Stimulated activated naive CD4-positive, alpha-beta T cell treated with Interleukin-2 at 50 U/mL for 16 hours (primary cell): Measurements from ENCODE around the gene SNRPD3.
"Not testable (repeated sequence)": the region's sequence is repeated elsewhere in the genome, so short reads cannot be mapped to it uniquely, and the experiment has no call there.

Experiments
- DNase-seq: peaks from one replicate; lab custom pipeline; 2025; lab: John Stamatoyannopoulos, UW

The SNRPD3 gene

DNA sequence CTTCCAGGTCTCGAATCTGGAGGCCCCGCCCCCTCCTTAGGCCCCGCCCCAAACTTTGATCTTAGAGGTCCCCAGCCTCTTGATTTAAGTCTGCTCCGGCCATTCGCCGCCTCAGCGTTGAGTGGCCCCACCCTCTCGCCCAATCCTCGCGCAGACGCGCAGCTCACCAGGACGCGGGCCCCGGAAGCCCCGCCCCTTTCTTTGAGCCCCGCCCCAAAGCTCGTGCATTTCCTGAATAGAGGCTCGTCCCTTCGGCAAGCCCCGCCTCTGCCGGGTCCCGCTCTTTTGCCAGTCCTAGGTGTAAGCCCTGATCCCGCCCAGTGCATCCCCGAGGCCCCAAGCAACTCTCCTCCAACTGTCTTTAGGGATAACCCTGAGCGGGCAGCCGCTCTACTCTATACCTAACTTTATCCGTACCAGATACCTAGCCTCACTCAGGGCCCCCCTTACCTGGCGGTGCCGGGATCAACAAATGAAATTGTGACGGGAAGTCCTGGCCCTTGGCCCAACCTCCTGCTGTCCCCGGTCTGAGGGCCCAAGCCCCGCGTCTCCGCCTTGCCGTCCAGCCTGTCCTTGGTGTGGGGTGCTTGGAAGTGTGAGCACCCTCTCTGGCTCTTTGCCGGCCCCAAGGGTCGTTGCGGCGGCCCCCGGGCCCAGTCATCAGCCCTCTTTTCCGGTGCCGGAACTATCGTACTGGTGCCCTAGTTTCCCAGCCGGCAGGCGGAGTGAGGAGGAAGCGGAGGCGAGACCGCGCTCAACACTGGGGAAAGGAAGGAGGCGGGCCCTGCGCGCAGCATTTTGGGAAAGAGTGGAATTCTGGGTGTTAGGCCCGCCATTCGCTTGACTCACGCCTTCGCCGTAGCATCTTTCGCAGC, at the start of gene SNRPD3:
SNRPD3 (plus strand) TSS at position 835 of the 875 bp plus-strand sequence. CDS start 1,676 bp downstream, outside the sequence.
- DNase-seq: peak; percentile 99

DNA sequence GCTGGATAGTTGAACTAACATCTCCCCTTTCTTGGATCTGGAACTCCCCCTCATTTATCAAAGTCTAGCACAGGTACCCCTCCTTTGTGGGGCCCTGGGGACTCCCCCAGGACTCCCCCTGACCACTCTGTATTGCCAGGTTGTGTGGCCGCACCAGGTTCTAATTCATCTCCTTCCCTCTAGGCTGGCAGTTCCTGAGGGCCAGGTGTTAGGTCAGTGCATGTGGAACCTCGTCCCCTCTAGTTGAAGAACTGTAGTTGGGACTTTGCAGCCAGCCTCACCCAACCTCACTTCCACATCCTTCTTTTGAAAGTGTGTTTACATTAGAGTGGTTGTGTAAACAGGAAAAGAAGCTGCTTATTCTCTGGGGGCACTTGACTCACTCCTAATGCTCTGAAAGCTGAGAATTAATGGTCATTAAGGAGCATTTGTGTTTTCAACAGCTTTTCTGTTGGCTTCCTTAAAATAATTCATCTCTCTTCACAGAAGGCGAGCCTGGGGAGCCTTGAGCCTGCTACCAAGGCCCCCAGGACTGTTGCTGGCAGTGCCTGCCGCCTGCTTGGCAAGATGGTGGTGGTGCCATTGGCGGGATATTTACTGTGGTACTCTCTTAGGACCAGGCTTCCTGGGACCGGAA, 48.9 kb upstream of the SNRPD3 start:
- DNase-seq: no peak

DNA sequence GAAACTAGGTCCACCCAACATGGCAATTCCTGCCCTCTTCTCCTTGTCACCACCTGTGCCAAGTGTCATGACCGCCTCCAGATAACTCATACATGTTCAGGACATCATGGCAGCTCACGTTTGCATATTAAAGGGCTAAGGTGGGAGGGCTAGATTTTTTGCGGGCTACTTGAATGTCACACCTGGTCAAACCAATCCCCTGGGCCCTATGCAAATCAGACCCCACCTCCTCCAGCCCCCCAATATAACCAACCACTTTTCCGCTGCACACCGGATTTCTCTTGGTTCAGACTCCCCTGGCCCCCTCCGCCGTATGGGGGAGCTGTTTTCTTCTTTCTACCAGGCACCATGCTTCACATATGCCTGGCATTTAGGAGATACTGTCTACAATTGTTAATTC, 48.1 kb upstream of the SNRPD3 start:
- DNase-seq: no peak

DNA sequence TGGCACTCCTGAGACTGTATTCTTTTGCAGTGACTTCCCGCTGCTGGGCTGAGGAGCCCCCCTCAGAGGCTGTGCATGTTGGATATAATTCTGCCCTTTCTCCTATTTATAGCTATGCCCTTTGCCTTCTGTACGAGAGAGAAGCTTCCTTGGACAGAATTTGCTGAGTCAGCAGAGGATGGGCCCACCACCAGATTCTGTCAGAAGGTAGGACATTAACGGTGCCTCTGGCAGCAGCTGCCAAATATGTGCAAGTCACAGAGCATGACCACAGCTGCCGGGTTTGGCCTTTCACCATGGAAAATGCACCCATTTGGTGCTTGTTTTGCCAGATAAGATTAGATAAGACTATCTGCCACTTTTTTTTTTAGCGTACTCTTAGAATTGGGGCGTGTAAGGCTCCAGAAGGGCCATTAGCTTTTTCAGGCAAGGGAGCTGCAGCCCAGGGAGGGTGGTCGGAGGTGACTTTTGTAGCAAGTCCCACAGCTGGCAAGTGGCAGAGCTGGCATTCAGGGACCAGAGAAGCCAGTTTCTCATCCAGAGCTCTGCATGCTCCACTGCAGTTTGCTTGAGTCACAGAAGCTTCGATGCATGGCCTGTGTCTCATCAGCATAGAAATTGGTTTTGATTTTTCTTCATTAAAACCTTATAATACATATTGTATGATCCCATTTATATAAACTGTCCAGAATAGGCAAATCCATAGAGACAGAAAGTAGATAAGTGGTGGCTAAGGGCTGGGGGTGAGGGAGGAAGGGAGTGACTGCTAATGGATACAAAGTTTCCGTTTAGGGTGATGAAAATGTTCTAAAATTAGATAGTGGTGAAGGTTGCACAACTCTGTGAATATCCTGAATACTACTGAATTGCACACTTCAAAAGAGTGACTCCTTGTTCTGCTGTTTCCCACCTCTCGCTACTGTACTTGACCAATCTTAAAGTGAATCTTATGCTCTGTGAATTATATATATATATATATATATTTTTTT, 44.9 kb upstream of the SNRPD3 start:
- DNase-seq: no peak

DNA sequence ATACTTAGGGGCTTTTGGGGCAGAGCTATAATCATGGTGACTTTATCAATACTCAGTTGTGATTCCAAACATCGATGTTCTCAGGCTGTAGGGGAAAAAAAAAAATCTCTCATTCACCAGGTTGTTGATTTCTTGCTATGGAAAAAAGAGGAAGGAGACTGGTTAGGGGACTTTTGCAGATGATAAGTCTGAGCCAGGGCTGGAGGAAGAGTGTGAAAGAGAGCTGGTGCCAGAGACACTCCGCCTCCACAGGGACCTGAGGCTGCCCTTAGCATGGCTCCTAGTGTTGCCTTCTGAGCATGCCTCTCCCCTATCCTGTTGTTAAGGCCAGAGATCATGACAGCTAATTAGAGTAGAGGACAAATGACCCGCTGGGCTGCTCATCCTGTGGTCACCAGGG, 43.8 kb upstream of the SNRPD3 start:
- no peak for DNase-seq

DNA sequence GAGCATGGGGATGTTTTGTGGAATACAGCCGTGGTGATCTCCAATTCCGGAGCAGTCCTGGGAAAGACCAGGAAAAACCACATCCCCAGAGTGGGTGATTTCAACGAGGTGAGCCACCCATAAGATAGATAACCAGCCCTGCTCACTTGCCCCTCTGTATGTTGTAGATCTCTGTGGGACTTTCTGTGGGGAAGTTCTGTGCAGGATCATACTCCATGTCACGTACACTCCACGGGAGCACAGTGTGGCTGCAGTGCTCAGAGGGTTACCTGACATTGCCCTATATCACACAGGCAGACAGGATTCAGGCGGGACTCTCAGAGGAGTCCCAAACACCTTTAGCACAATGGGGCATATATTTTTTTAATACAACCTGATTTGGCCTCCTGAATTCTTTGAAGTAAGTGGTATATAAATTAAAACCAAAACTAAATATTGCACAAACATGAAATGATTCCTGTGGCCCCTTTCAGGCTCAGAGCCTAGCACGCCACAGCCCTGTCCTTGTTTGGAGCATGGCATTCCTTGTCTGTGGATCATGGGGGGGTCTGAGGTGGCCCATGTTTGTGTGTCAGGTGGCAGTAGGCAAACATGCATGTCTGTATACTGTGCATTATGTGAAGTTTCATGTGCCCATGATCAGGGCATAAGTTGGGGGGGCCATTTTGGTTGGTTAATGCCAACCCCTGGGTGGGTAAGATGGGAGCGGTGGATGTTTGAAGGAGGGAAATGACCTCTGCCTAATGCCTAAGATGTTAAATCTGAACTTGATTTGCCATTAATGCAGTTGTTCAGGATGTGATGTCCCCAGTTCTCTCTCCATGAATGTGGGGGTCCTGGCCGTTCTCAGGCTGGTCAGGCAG, 42.2 kb upstream of the SNRPD3 start:
- no peak for DNase-seq

DNA sequence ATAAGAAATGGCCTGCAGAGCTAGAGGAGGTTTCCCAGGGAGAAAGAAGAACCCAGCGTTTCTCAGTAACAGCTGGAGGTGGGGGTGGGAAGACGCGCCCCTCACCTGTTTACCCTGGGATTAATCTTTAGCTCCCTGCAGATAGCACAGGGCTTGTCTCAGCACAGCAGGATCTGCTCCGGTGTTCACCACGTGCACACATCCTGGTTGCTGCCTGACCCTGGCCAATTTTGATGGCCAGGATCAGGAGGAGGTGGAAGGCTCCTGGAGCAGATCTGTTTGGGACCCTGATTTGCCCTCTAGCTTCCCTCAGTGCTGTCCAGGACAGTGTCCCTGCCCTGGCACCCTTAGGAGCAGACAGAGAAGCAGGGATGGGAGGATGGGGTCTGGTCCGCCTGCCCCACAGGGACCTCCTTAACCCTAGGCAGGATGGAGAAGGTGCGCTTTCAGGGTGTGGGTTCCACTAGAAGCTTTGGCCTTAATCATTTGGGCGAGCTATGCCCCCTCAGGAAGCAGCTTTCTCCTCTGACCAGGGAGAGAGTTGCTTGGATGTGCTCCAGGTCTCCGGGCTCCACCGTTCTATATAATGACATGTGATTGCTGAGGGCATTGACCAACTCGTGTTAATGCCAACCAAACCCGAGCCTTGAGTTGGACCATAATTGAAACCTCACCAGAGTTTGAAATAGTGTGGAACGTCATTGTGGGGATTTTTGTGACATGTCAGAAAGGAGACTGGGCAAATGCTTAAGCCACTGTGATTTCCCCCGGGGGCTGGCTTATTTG, 41.4 kb upstream of the SNRPD3 start:
- no peak for DNase-seq

DNA sequence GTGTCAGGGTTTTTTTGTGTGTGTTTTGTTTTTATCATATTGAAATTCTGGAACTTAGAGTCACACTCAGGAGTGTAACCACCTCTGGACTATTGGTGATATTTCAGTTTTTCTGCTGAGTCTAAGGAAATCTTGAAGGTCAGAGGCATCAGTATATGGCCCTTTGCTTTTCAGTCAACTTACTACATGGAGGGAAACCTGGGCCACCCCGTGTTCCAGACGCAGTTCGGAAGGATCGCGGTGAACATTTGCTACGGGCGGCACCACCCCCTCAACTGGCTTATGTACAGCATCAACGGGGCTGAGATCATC, 40.8 kb upstream of the SNRPD3 start:
- DNase-seq: no peak

DNA sequence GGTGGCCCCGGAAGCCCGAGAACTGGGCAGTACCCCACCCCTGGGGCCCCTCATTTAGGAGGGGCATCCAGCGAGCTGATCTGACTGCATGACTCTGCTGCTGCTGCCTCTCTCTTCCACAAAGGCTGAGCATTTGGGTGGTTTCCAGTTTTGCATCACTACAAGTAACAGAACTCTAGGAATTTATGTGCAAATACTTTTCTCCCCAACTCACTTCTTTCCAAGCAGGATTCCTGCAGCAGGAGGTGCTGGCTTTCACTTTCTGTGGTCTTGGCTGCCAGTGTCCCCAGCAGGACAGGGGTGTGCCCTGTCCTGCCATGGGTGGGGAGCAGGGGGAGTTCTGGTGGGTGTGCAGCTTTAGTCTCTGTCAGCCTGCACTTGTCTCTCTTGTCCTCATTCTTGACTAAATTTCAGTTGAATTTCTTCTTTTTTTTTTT, 39.5 kb upstream of the SNRPD3 start:
- DNase-seq: no peak

DNA sequence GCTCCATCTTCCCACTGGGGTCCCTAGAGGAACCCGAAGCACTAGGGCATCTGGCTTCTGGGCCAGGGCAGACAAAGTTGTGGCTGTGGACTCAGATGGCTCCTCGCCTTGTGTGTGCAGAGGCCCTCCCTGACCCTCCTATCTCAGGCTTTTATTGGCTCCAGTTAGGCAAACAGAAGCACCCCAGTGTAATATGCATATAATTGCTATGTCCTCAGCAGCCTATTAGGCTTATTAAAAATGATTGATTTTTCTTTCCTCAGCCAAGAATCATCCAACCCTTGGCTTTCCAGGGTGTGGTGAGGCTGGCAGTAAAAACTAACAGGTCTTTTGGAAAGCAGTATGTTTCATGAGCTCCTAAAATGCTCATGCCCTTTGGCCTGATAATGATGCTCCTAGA, 38.4 kb upstream of the SNRPD3 start:
- DNase-seq: no peak

DNA sequence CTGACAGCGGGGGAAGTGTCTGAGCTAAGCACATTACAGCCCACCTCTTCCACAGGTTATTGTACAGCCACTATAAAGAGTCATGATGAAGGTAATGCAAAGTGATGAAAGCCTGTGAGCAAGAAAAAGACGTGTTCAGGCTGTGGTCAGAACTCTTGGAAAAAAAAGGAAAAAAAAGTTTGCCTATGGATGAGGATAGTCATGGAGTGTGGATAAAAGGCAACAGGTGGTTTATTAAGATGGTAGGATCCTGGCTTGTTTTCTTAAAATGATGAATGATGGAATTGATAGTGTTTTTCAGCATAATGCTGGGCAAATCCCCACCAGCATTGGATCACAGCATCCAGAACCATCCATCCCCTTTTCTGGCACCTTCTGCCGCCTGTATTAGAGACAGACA, 37.6 kb upstream of the SNRPD3 start:
- no peak for DNase-seq

DNA sequence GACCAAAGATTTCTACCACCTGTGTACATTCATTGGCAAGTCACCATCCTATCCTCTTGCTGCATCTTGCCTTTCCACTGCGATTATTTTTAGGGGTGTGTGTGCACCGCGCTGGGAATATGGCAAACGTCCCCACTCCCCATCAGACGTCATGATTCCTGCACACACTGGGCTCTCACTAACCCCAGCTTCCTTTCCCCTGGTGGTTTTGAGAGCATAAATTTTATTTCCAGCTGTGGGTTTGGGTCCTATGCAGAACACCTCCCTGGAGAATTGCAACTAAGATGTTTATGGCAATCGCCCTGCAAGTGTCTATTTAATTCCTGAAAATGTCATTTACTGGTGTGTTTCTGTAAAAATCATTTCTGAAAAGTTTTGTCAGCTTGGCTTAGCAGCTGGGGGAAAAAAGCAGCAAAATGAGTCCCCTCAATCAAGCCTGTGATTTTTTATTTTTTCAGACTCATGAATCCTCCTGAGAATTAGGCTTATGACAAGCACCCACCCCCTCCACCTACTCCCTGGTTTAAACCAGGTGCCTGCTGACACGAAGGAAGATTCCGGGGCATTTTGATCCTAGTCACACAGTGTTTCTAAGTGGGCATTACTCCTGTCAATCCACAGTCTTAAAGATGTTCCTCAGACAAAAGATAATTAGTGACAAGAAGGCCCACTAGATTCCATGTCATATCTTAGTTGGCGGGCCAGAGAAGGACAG, 36.9 kb upstream of the SNRPD3 start:
- no peak for DNase-seq

DNA sequence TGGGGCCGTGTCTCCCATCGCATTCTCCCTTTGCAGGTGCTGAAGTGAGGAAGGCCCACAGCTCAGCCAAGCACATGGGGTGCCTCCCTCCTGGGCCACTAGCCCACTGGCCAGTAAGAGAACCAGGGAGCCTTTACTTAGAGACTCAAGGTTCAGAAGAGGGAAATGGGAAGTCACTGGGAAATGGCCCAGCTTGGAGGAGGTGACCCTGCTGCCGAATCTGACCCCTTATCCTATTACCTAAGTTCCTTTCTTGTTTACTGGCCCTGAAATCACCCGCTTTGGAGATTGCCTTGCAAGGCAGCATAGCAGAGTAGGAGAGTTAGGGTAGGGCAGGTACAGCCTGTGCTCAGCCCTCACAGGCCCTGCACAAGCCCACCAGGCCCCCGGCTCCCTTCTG, 36.3 kb upstream of the SNRPD3 start:
- DNase-seq: no peak

DNA sequence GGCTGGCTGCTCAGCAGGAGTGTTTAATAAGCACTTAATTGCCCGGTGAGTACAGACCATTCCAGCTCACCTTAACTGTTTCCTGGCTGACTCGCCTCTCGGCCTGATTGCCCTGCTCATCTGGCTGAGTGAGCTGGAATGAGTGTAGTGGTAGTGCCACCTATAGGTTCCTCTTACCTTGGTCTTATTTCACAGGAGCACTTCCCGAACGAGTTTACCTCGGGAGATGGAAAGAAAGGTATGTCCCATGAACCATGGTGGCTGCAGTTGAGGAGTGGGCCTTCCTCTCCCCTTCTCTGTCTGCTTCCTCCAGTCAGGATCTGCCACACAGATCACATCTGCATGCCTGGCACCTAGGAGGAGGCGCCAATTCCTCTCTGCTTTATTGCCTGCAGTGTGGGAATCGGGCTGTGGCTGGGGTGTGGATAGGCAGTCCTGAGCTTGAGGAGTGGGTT, 34.0 kb upstream of the SNRPD3 start:
- peak; percentile 2 for DNase-seq

DNA sequence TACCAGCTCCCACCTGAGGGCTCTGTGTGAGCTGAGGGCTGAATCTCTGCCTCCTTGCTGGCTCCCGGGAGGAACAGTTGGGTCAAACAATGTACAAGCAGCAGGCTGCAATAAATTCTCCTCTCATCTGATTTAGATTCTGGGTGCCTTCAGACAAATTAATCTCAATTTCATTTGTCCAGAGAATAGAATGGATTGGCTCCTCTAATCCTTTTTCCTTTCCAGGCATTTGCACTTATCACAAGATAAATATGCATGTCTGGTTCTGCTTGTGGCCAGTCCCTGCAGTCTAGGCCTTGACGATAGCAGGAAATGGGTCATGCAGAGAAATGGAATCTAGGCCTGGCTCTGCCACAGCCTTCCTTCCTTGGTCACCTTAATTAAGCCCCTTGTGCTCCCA, 31.9 kb upstream of the SNRPD3 start:
- DNase-seq: no peak

DNA sequence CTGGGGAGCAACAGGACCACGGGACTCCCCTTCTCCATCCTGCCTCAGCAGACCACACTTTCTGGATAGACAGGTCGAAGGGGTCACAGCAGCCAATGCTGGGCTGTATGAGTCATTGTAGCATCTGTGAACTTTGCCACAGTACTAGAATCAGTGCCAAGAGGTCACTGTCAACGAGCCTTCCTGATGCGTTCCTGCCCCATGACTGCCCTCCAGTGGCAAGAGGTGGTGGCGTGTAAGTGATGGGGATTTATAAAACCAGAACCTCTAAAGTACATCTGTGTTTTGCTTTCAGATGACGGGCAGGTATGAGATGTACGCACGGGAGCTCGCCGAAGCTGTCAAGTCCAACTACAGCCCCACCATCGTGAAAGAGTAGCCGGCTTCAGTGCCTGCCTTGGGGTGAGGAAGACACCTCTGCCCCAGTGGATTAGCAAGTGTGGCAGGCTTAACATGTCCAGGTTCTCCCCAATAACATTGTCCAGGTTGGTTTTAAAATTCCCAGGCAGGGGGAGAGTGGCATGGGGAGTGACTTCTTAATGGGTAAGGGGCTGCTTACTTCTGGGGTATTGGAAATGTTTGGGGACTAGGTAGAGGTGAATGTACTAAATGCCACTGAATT, 30.3 kb upstream of the SNRPD3 start:
- peak; percentile 73 for DNase-seq

DNA sequence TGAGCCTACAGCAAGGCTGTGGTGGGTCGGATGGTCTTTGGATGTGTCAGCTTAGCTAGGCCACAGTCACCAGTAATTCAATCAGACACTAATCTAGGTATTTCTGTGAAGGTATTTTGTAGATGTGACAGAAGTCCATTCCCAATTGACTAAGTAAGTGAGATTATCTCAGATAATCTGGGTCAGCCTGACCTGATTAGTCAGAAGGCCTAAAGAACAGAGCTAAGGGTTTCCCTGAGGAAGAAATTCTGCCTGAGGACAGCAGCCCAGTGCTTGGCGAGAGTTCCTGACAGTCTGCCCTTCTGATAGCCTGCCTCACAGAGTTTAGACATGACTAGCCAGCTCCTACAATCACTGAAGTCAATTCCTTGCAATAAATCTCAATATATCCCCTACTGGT, 29.6 kb upstream of the SNRPD3 start:
- DNase-seq: no peak

DNA sequence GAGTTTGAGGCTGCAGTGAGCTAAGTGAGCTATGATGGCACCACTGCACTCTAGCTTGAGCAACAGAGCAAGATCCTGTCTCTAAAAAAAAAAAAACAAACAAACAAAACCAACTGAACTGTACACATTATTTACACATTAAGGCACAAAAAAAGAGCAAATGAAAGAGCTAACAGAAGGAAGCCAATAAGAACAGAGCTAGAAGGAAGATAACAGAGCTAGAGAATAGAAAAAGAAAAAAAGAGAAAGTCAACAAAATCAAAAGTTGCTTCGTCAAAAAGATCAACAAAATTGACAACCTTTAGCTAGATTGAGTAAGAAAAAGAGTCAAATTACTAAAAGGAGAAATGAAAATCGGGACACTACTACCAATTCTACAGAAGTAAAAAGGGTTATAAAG, 25.9 kb upstream of the SNRPD3 start:
- DNase-seq: no peak

DNA sequence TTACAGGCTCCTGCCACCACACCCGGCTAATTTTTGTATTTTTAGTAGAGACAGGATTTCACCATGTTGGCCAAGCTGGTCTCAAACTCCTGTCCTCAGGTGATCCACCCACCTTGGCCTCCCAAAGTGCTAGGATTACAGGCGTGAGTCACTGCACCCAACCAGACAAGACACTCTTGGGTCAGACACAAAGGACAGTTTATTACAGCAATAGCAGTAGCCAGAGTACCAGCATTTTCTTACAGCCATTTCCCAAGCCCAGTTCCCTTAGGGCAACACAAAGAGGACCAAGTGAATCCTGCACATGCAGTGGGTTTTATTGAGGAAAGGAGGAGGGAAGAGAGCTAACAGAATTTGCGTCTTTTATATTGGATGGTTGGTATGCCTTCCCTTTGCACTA, 24.8 kb upstream of the SNRPD3 start:
- DNase-seq: not testable (repeated sequence)
